SK-N-MC (cell line): ENCODE results near the gene ZSCAN31.

Experiments used
- EZH2 ChIP-seq: fragments of 200-600 bp; sonication (generic); IDR thresholded peaks from one replicate; pipeline ENCODE4 v1.6.1; 2017; ENCODE audit warnings: antibody characterized with exemption
- POLR2AphosphoS5 ChIP-seq: IDR thresholded peaks from 2 replicates; pipeline ENCODE4 v1.6.1; 2012; ENCODE audit warnings: mild to moderate bottlenecking, low read depth, low read length, borderline replicate concordance

DNA sequence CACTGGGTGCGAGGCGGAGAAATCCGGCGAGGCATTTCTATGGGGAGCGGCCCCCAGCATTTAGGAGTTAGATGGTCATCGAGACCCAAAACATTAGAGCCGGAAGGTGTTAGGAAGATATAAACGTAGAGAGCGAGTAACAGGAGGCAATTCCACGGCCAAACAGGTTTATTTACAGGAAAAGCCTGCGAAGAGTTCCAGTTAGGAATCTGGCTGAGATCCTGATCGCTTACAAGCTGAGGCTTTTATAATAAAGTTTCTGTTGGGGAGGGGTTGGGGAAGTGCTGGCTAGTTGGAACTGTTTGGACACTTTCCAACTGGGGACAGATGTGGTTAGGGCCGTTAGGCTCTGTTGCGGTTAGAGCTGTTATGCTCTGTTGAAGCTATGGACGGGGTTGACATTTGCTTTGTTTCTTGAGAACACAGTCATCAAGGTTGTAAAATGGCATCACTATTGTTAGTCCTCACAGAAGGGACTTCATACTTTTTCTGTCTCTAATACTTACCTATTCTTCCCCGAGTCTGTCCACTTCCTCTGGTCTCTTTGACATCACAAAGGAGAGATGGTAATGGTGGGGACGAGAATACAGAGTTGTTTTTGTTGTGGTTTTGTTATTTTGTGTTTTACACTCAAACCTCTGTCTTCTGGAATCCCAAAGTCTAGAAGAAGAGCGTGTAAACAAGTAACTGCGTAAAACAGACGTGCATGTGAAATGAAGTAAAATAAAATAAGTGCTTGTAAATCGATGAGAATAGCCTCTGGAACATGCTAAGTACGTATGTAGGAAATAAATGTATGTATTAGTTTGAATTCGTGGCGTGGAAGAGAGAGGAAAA lies 554 bp upstream of the ZSCAN31 start:
- TF ChIP-seq POLR2AphosphoS5 (no peak), EZH2 (no peak)
